GM12878 (cell line): Measurements from ENCODE around the gene VCL. TPM values are rescaled to one million over a fixed set of nuclear protein-coding genes. Genes with fewer than 3 reads are reported as not detected.

Experiments
- ATF3 ChIP-seq: IDR thresholded peaks from 2 replicates; pipeline ENCODE4 v1.6.1; 2011; ENCODE audit warnings: low read depth, mild to moderate bottlenecking, low read length, moderate library complexity, borderline replicate concordance; ENCODE audit errors: extremely low read depth
- CBX5 ChIP-seq: sonication (generic); IDR thresholded peaks from 2 replicates; pipeline ENCODE4 v1.6.1; 2016; ENCODE audit warnings: low read depth, moderate library complexity, mild to moderate bottlenecking, inconsistent platforms
- CHD4 ChIP-seq: fragments of 200-600 bp; sonication (generic); IDR thresholded peaks from 2 replicates; pipeline ENCODE4 v1.6.1; 2016; ENCODE audit warnings: mild to moderate bottlenecking
- DPF2 ChIP-seq: fragments of 450-650 bp; IDR thresholded peaks from 2 replicates; pipeline ENCODE4 v1.6.1; 2017; ENCODE audit warnings: mild to moderate bottlenecking
- EGR1 ChIP-seq, 2 experiments: IDR thresholded peaks; 1 replicate in 1 of 2; 2 replicates in 1 of 2; pipeline ENCODE4 v1.6.1; 2011 to 2012; ENCODE audit warnings: low read depth in 2 of 2, low read length in 2 of 2, borderline replicate concordance in 1 of 2, mild to moderate bottlenecking in 1 of 2, moderate library complexity in 1 of 2
- FOS ChIP-seq: IDR thresholded peaks from 3 replicates; pipeline ENCODE4 v1.6.1; 2011; ENCODE audit warnings: borderline replicate concordance; ENCODE audit not compliant: insufficient read length; ENCODE audit errors: extremely low read depth
- GATAD2B ChIP-seq: fragments of 450-650 bp; conservative IDR thresholded peaks from 2 replicates; pipeline ENCODE4 v1.6.1; 2017; ENCODE audit warnings: low read depth, mild to moderate bottlenecking, moderate library complexity
- JUND ChIP-seq: IDR thresholded peaks from 2 replicates; pipeline ENCODE4 v1.6.1; 2012; ENCODE audit warnings: low read depth, mild to moderate bottlenecking, low read length, improper control_type of control experiment, moderate library complexity
- KDM1A ChIP-seq: fragments of 200-600 bp; sonication (generic); IDR thresholded peaks from 2 replicates; pipeline ENCODE4 v1.6.1; 2016; ENCODE audit warnings: borderline replicate concordance
- LARP7 ChIP-seq: fragments of 450-650 bp; IDR thresholded peaks from 2 replicates; pipeline ENCODE4 v1.6.1; 2017; ENCODE audit warnings: mild to moderate bottlenecking
- MAX ChIP-seq: IDR thresholded peaks from 2 replicates; pipeline ENCODE4 v1.6.1; 2012; ENCODE audit warnings: low read depth, low read length, improper control_type of control experiment
- MEF2B ChIP-seq: fragments of 450-650 bp; IDR thresholded peaks from 2 replicates; pipeline ENCODE4 v1.6.1; 2018; ENCODE audit warnings: mild to moderate bottlenecking, moderate library complexity; ENCODE audit not compliant: partially characterized antibody, poor library complexity, severe bottlenecking
- MYC ChIP-seq: IDR thresholded peaks from 2 replicates; pipeline ENCODE4 v1.6.1; 2011; ENCODE audit warnings: mild to moderate bottlenecking, low read length, moderate library complexity, inconsistent platforms; ENCODE audit not compliant: insufficient read depth, insufficient replicate concordance, insufficient read length, severe bottlenecking
- NBN ChIP-seq: fragments of 450-650 bp; IDR thresholded peaks from 2 replicates; pipeline ENCODE4 v1.6.1; 2016
- NFIC ChIP-seq: IDR thresholded peaks from 2 replicates; pipeline ENCODE4 v1.6.1; 2012; ENCODE audit warnings: low read depth, mild to moderate bottlenecking, inconsistent platforms, low read length, moderate library complexity
- NFYB ChIP-seq: IDR thresholded peaks from 2 replicates; pipeline ENCODE4 v1.6.1; 2011; ENCODE audit warnings: low read depth, mild to moderate bottlenecking, low read length, improper control_type of control experiment, moderate library complexity; ENCODE audit not compliant: insufficient read depth
- NR2F1 ChIP-seq: fragments of 450-650 bp; conservative IDR thresholded peaks from 2 replicates; pipeline ENCODE4 v1.6.1; 2017; ENCODE audit warnings: mild to moderate bottlenecking
- PKNOX1 ChIP-seq: fragments of 450-650 bp; IDR thresholded peaks from 2 replicates; pipeline ENCODE4 v1.6.1; 2016; ENCODE audit warnings: mild to moderate bottlenecking
- RCOR1 ChIP-seq: conservative IDR thresholded peaks from 2 replicates; pipeline ENCODE4 v1.6.1; 2012; ENCODE audit warnings: low read depth, low read length, improper control_type of control experiment
- RELA ChIP-seq: fragments of 450-650 bp; IDR thresholded peaks from 2 replicates; pipeline ENCODE4 v1.8.0; 2014; ENCODE audit warnings: borderline replicate concordance; ENCODE audit not compliant: partially characterized antibody
- RFX5 ChIP-seq: IDR thresholded peaks from 2 replicates; pipeline ENCODE4 v1.6.1; 2011; ENCODE audit warnings: low read depth, low read length, improper control_type of control experiment
- SRF ChIP-seq, 2 experiments: IDR thresholded peaks; 2 replicates each; pipeline ENCODE4 v1.6.1; 2011; ENCODE audit warnings: low read depth in 2 of 2, low read length in 2 of 2, mild to moderate bottlenecking in 1 of 2, moderate library complexity in 1 of 2
- STAT3 ChIP-seq: IDR thresholded peaks from 2 replicates; pipeline ENCODE4 v1.6.1; 2011; ENCODE audit warnings: low read depth, low read length, improper control_type of control experiment
- SUPT20H ChIP-seq: IDR thresholded peaks from 2 replicates; pipeline ENCODE4 v1.6.1; 2011; ENCODE audit warnings: low read depth, mild to moderate bottlenecking, low read length, moderate library complexity, borderline replicate concordance; ENCODE audit not compliant: control insufficient read depth
- TAF1 ChIP-seq: IDR thresholded peaks from 2 replicates; pipeline ENCODE4 v1.6.1; 2011; ENCODE audit warnings: mild to moderate bottlenecking, low read depth, low read length, borderline replicate concordance
- TARDBP ChIP-seq: IDR thresholded peaks from 2 replicates; pipeline ENCODE4 v1.6.1; 2016; ENCODE audit warnings: borderline replicate concordance
- TBL1XR1 ChIP-seq: IDR thresholded peaks from 2 replicates; pipeline ENCODE4 v1.6.1; 2012; ENCODE audit warnings: low read depth, low read length, improper control_type of control experiment
- TCF3 ChIP-seq: IDR thresholded peaks from 2 replicates; pipeline ENCODE4 v1.6.1; 2012; ENCODE audit warnings: low read depth, mild to moderate bottlenecking, low read length, borderline replicate concordance; ENCODE audit not compliant: insufficient read depth
- YBX1 ChIP-seq: fragments of 450-650 bp; IDR thresholded peaks from 2 replicates; pipeline ENCODE4 v1.6.1; 2016; ENCODE audit warnings: antibody characterized with exemption
- ZBED1 ChIP-seq: IDR thresholded peaks from 2 replicates; pipeline ENCODE4 v1.6.1; 2016; ENCODE audit warnings: borderline replicate concordance
- ZNF217 ChIP-seq: fragments of 450-650 bp; IDR thresholded peaks from 2 replicates; pipeline ENCODE4 v1.6.1; 2017; ENCODE audit warnings: antibody characterized with exemption, mild to moderate bottlenecking
- ZSCAN29 ChIP-seq: fragments of 450-650 bp; IDR thresholded peaks from 2 replicates; pipeline ENCODE4 v1.6.1; 2017; ENCODE audit warnings: mild to moderate bottlenecking, moderate library complexity
- polyA plus RNA-seq, 11 experiments: library from polyadenylated mRNA; depleted of rRNA in 4 of 11; unstranded in 6 of 11; stranded (reverse) in 5 of 11; fragments of >200 nt; fragmentation: Nextera tagmentation in 4 of 11; fragmentation: Illumina TruSeq in 1 of 11; extraction: Ambion mirVana in 4 of 11; extraction: Trizol in 1 of 11; gene quantifications; 1 replicate in 1 of 11; 2 replicates in 10 of 11; pipeline versions ENCODE4 v1.2.1 to v1.2.3, GENCODE V29; 2011 to 2016; ENCODE audit warnings: inconsistent platforms in 2 of 11, missing spikeins in 2 of 11, low read depth in 1 of 11
- total RNA-seq, 4 experiments: library from RNA; depleted of rRNA in 3 of 4; stranded (reverse); fragments of >200 nt in 3 of 4; fragmentation: Illumina TruSeq in 1 of 4; extraction: Trizol in 1 of 4; gene quantifications; 2 replicates each; pipeline versions ENCODE4 v1.2.1 to v1.2.3, GENCODE V29; 2013 to 2021

Gene VCL
- total and polyA plus RNA-seq, 10 of the 15 experiments (the other 5 are each of a cell fraction or from before 2014, with no cell fraction given): 6.7 to 54.6 (median 24.3) TPM

- TF ChIP-seq RFX5: no peak
- no peak for TF ChIP-seq TAF1
- TF ChIP-seq NFIC: peak; percentile 98
- peak; percentile 78 for TF ChIP-seq PKNOX1
- no peak for TF ChIP-seq TBL1XR1
- TF ChIP-seq STAT3: no peak
- peak; percentile 43; the same call in 1 of the 2 replicates for TF ChIP-seq CBX5
- TF ChIP-seq NFYB: no peak
- no peak for TF ChIP-seq KDM1A
- TF ChIP-seq MAX: no peak
- peak in 1 of 2 experiments; percentile 76; a peak in 1 of 4 replicates for TF ChIP-seq SRF (IDR thresholded peaks at IDR 0.05; ENCODE audit: low read depth in 2 of 2, low read length in 2 of 2)
- no peak; the same call in 1 of the 2 replicates for TF ChIP-seq TARDBP
- TF ChIP-seq MYC: no peak
- no peak for TF ChIP-seq SUPT20H
- no peak for TF ChIP-seq YBX1
- TF ChIP-seq ATF3: no peak
- peak; percentile 73 for TF ChIP-seq LARP7
- no peak for TF ChIP-seq JUND
- TF ChIP-seq CHD4: no peak
- peak; percentile 63; the same call in 1 of the 2 replicates for TF ChIP-seq TCF3
- peak; percentile 55; the same call in 1 of the 2 replicates for TF ChIP-seq NR2F1
- peak; percentile 79 for TF ChIP-seq ZBED1
- TF ChIP-seq DPF2: peak; percentile 98
- peak; percentile 76 for TF ChIP-seq ZNF217
- TF ChIP-seq RCOR1: no peak
- TF ChIP-seq FOS: no peak
- TF ChIP-seq ZSCAN29: no peak
- TF ChIP-seq NBN: peak; percentile 80
- TF ChIP-seq MEF2B: peak; percentile 87
- peak in 1 of 2 experiments; percentile 61; a peak in 1 of 3 replicates for TF ChIP-seq EGR1 (IDR thresholded peaks at IDR 0.05; ENCODE audit: borderline replicate concordance in 1 of 2, low read depth in 2 of 2, low read length in 2 of 2)
- peak; percentile 91 for TF ChIP-seq GATAD2B
- TF ChIP-seq RELA: no peak
Observed at GRCh38 chr10:73956476-73957359, 41.2 kb upstream of the VCL start (continued).
